ENCODE measurements around the gene LTBP1.
"Not testable (repeated sequence)": the region's sequence is repeated elsewhere in the genome, so short reads cannot be mapped to it uniquely, and the experiment has no call there.

LTBP1 gene, protein sequence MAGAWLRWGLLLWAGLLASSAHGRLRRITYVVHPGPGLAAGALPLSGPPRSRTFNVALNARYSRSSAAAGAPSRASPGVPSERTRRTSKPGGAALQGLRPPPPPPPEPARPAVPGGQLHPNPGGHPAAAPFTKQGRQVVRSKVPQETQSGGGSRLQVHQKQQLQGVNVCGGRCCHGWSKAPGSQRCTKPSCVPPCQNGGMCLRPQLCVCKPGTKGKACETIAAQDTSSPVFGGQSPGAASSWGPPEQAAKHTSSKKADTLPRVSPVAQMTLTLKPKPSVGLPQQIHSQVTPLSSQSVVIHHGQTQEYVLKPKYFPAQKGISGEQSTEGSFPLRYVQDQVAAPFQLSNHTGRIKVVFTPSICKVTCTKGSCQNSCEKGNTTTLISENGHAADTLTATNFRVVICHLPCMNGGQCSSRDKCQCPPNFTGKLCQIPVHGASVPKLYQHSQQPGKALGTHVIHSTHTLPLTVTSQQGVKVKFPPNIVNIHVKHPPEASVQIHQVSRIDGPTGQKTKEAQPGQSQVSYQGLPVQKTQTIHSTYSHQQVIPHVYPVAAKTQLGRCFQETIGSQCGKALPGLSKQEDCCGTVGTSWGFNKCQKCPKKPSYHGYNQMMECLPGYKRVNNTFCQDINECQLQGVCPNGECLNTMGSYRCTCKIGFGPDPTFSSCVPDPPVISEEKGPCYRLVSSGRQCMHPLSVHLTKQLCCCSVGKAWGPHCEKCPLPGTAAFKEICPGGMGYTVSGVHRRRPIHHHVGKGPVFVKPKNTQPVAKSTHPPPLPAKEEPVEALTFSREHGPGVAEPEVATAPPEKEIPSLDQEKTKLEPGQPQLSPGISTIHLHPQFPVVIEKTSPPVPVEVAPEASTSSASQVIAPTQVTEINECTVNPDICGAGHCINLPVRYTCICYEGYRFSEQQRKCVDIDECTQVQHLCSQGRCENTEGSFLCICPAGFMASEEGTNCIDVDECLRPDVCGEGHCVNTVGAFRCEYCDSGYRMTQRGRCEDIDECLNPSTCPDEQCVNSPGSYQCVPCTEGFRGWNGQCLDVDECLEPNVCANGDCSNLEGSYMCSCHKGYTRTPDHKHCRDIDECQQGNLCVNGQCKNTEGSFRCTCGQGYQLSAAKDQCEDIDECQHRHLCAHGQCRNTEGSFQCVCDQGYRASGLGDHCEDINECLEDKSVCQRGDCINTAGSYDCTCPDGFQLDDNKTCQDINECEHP (N-terminal part only)

GRCh38 chr2:32946314-32947075 lies at the start of gene LTBP1:
Gene LTBP1, plus strand, starts transcription at chr2:32946953. Its CDS starts 372 bp downstream, at chr2:32947325.
- in situ Hi-C loops (cut with MboI; ENCODE audit: low sequenced_read_pairs) = loop anchor here (25.0 kb wide), 1 partner anchor 641 kb away; the partner anchor contains the start of gene FAM98A
- DNase-seq (ENCODE audit: low spot score in 2 of 2) = peak; percentile 18 to 70
- peaks cover 38% of the 10 kb centered on the region for H3K27me3 ChIP-seq (ENCODE audit: low read depth)
- no peaks in the 10 kb centered on the region for H3K36me3 ChIP-seq (replicated peaks)
- no peaks in the 10 kb centered on the region for H3K9me3 ChIP-seq
- H3K4me3 ChIP-seq = peak within 1 kb of the TSS; percentile 28
- H3K4me1 ChIP-seq = peaks cover 13% of the 10 kb centered on the region

DNA sequence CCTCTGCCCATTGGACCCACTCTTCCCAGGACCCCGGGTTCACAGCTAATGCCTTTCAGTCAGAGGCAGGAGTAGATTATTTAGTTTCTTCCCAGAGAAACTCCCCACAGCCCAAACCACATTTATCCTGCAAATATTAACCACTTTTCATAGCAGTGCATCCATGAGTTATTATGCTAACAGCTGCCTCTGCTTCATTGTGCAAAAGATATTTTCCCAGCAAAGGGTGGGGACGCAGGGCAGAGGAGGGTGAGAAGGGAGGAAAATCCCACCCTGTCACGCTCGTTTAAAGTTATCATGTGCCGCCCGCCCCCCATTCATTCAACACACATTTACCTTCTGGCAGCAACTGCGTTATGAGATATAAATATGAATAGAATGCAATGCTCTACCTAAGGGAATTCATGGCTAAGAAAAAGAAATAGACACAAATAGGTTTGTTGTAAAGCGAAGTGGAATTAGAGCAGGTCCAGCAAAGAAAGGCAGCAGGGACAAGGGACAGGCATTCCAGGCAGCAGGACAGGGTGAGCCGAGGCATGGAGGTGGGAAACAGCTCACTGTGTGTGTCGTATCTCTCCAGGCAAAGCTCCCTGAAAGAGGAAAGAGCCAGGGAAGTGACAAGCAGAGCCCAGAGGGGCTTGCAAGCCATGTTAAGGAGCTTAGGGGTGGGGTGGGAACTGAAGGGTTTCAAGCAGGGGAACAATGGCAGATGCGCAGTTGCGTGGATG lies 46.3 kb upstream of the LTBP1 start:
- in situ Hi-C loops (cut with MboI; ENCODE audit: low sequenced_read_pairs) = no loop called here
- H3K36me3 ChIP-seq (replicated peaks) = no peaks in the 10 kb centered on the region

GRCh38 chr2:32901313-32901712 lies 45.4 kb upstream of the LTBP1 start:
- Histone ChIP-seq H3K9me3 (no peaks in the 10 kb centered on the region), H3K4me3 (no peak overlapping the region), H3K4me1 (no peaks in the 10 kb centered on the region), H3K27me3 (ENCODE audit: low read depth) (no peaks in the 10 kb centered on the region), H3K36me3 (replicated peaks) (no peaks in the 10 kb centered on the region)
- in situ Hi-C loops (cut with MboI; ENCODE audit: low sequenced_read_pairs) = no loop called here
- DNase-seq (ENCODE audit: low spot score in 2 of 2) = no peak

More for the DNA sequence above, 46.3 kb upstream of the LTBP1 start:
- H3K9me3 ChIP-seq = no peaks in the 10 kb centered on the region
- DNase-seq (ENCODE audit: low spot score in 2 of 2) = no peak
- H3K4me1 ChIP-seq = no peaks in the 10 kb centered on the region
- H3K4me3 ChIP-seq = no peak overlapping the region
- H3K27me3 ChIP-seq (ENCODE audit: low read depth) = no peaks in the 10 kb centered on the region

DNA sequence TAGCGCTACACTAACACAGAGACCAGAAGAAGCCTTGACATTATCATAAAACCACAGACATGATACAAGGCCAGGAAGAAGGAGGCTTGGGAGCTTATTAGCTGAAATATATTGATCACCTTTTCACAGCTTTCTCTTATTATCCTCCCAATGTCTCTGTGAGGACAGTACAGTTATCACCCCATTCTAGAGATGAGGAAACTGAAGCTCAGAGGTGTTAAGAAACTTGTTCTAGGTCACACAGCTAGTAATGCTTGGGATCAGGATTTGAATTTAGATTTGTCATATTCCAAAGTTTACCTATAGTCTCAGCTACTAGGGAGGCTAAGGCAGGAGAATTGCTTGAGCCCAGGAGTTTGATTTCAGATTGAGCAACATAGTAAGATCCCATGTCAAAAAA lies 44.6 kb upstream of the LTBP1 start:
- in situ Hi-C loops (cut with MboI; ENCODE audit: low sequenced_read_pairs) = no loop called here
- Histone ChIP-seq H3K4me3 (no peak overlapping the region), H3K27me3 (ENCODE audit: low read depth) (no peaks in the 10 kb centered on the region), H3K36me3 (replicated peaks) (no peaks in the 10 kb centered on the region), H3K4me1 (no peaks in the 10 kb centered on the region), H3K9me3 (no peaks in the 10 kb centered on the region)
- DNase-seq (ENCODE audit: low spot score in 2 of 2) = no peak

GRCh38 chr2:32902986-32903385 lies 43.8 kb upstream of the LTBP1 start:
- no peak for DNase-seq (ENCODE audit: low spot score in 2 of 2)
- H3K9me3 ChIP-seq = no peaks in the 10 kb centered on the region
- in situ Hi-C loops (cut with MboI; ENCODE audit: low sequenced_read_pairs) = no loop called here
- H3K27me3 ChIP-seq (ENCODE audit: low read depth) = no peaks in the 10 kb centered on the region
- no peaks in the 10 kb centered on the region for H3K36me3 ChIP-seq (replicated peaks)
- no peaks in the 10 kb centered on the region for H3K4me1 ChIP-seq
- H3K4me3 ChIP-seq = no peak overlapping the region

DNA sequence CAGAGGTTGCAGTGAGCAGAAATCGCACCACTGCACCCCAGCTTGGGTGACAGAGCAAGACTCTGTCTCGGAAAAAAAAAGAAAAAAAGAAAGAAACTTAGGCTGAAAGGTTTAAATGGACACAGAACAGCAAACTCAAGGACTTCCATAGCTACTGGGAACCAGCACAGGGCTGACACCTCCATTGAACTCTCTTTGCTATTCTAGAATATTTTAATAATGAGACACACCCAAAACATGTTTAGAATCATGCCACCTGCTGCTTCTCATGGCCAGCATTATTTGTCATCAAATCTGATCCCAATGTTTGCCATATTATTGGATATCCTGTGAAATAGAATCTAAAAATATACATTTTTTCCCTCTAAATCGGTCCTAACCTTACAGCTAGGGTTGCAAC lies 42.7 kb upstream of the LTBP1 start:
- Histone ChIP-seq H3K4me3 (no peak overlapping the region), H3K27me3 (ENCODE audit: low read depth) (no peaks in the 10 kb centered on the region), H3K9me3 (no peaks in the 10 kb centered on the region), H3K4me1 (no peaks in the 10 kb centered on the region), H3K36me3 (replicated peaks) (no peaks in the 10 kb centered on the region)
- DNase-seq (ENCODE audit: low spot score in 2 of 2) = no peak
- in situ Hi-C loops (cut with MboI; ENCODE audit: low sequenced_read_pairs) = no loop called here

DNA sequence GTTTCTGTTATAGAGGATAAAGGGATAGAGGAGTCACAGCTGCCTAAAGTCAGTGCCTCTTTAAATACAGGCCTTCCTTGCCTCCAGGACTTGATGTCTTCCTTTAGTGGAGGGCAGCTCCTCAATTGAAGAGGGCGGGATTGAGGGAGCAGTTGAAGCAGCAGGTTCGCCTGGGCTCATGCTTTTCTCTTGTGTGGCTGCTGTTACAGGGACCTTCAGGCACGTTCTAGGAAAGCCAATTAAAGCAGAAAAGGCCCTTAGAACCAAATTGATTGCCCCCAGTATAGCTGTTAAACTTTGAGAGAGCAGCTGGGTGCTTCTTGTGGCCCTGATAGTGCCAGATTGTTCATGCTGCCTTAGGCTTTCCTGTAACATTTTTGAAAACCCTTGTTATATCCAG lies 42.0 kb upstream of the LTBP1 start:
- H3K9me3 ChIP-seq = no peaks in the 10 kb centered on the region
- no peak for DNase-seq (ENCODE audit: low spot score in 2 of 2)
- in situ Hi-C loops (cut with MboI; ENCODE audit: low sequenced_read_pairs) = no loop called here
- H3K36me3 ChIP-seq (replicated peaks) = no peaks in the 10 kb centered on the region
- no peaks in the 10 kb centered on the region for H3K27me3 ChIP-seq (ENCODE audit: low read depth)
- no peaks in the 10 kb centered on the region for H3K4me1 ChIP-seq
- no peak overlapping the region for H3K4me3 ChIP-seq

DNA sequence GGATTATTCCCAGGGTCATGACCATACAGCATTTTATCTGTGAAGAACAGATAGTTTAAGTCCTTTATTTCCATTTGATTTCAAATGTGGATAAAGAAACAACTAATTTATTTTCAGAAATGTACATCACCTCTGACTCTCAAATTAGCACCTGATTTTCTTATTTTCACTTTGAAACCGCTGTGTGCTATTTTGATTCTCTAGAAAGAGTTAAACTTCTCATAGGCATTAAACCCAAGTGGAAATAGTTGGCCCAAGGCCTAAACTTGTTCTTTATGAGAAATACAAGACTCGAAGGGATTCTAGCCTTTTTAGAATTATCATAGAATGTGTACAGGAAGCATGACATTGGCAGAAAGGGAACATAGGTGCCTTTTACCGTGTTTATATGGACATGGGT lies 41.5 kb upstream of the LTBP1 start:
- no peak for DNase-seq (ENCODE audit: low spot score in 2 of 2)
- no peaks in the 10 kb centered on the region for H3K36me3 ChIP-seq (replicated peaks)
- H3K27me3 ChIP-seq (ENCODE audit: low read depth) = no peaks in the 10 kb centered on the region
- in situ Hi-C loops (cut with MboI; ENCODE audit: low sequenced_read_pairs) = no loop called here
- no peaks in the 10 kb centered on the region for H3K9me3 ChIP-seq
- H3K4me1 ChIP-seq = no peaks in the 10 kb centered on the region
- no peak overlapping the region for H3K4me3 ChIP-seq

- H3K27me3 ChIP-seq (ENCODE audit: low read depth) = no peaks in the 10 kb centered on the region
- no peak overlapping the region for H3K4me3 ChIP-seq
- no peaks in the 10 kb centered on the region for H3K4me1 ChIP-seq
- H3K9me3 ChIP-seq = no peaks in the 10 kb centered on the region
- DNase-seq (ENCODE audit: low spot score in 2 of 2) = no peak
- H3K36me3 ChIP-seq (replicated peaks) = no peaks in the 10 kb centered on the region
- in situ Hi-C loops (cut with MboI; ENCODE audit: low sequenced_read_pairs) = no loop called here
Measured at GRCh38 chr2:32910883-32911598, 35.7 kb upstream of the LTBP1 start.

- H3K4me3 ChIP-seq = no peak overlapping the region
- in situ Hi-C loops (cut with MboI; ENCODE audit: low sequenced_read_pairs) = no loop called here
- H3K9me3 ChIP-seq = no peaks in the 10 kb centered on the region
- no peaks in the 10 kb centered on the region for H3K27me3 ChIP-seq (ENCODE audit: low read depth)
- no peaks in the 10 kb centered on the region for H3K4me1 ChIP-seq
- no peak for DNase-seq (ENCODE audit: low spot score in 2 of 2)
- no peaks in the 10 kb centered on the region for H3K36me3 ChIP-seq (replicated peaks)
Measured at GRCh38 chr2:32915694-32916093, 31.1 kb upstream of the LTBP1 start.

DNA sequence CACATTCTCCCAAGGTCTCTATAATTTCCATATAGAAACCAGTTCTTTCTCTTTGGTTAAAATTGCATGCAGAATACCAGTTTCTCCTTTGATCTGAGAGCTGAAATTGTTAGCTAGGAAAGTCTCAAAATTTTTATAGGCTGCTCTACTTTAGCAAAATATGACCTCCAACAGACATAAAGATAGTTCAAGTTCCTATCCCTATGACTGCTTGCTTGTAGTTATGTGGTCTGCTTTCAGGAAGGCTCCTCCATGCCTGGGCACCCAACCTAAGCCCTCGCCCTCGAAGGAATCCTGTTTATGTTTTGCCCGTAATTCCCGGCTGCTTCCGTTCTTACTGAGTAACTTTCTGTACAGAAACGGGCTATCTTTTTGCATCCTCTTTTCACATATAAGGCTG lies 28.0 kb upstream of the LTBP1 start:
- DNase-seq (ENCODE audit: low spot score in 2 of 2) = no peak
- H3K4me1 ChIP-seq = no peaks in the 10 kb centered on the region
- H3K4me3 ChIP-seq = no peak overlapping the region
- no peaks in the 10 kb centered on the region for H3K9me3 ChIP-seq
- H3K27me3 ChIP-seq (ENCODE audit: low read depth) = no peaks in the 10 kb centered on the region; the same call in 1 of the 2 replicates
- in situ Hi-C loops (cut with MboI; ENCODE audit: low sequenced_read_pairs) = no loop called here
- no peaks in the 10 kb centered on the region for H3K36me3 ChIP-seq (replicated peaks)

DNA sequence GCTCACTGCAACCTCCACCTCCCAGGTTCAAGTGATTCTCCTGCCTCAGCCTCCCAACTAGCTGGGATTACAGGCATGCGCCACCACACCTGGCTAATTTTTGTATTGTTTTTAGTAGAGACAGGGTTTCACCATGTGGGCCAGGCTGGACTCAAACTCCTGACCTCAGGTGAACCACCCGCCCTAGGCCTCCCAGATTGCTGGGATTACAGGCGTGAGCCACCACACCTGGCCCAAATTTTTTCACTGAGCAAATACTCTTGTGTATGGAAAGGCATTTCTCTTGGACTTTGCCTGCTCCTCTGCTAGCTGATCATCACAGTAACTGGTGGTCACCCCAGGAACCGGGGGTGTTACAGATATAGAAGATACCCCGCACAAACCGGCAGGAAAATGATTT lies 26.9 kb upstream of the LTBP1 start:
- in situ Hi-C loops (cut with MboI; ENCODE audit: low sequenced_read_pairs); H3K36me3 ChIP-seq (replicated peaks); H3K9me3 ChIP-seq; H3K4me3 ChIP-seq; H3K4me1 ChIP-seq; H3K27me3 ChIP-seq (ENCODE audit: low read depth); DNase-seq (ENCODE audit: low spot score in 2 of 2): not testable (repeated sequence)

All from HAP-1 (cell line).